WTC11 (cell line): ENCODE results near the gene STXBP6.

ENCODE experiments used
- ATF3 ChIP-seq: sonication (generic); formaldehyde crosslinking; conservative IDR thresholded peaks from 2 replicates; pipeline ENCODE4 v1.8.1; 2022; ENCODE audit warnings: mild to moderate bottlenecking, missing genetic modification reagents
- CTCF ChIP-seq: fragments of 200-600 bp; IDR thresholded peaks from 2 replicates; pipeline ENCODE4 v1.8.0; 2022; ENCODE audit warnings: antibody characterized with exemption
- KAT7 ChIP-seq: sonication (generic); formaldehyde crosslinking; IDR thresholded peaks from 2 replicates; pipeline ENCODE4 v1.8.1; 2023; ENCODE audit warnings: missing genetic modification reagents, mild to moderate bottlenecking, borderline replicate concordance
- RORB ChIP-seq: fragments of 250-450 bp; sonication (Bioruptor Pico); IDR thresholded peaks from 2 replicates; pipeline ENCODE4 v1.9.0; 2021; ENCODE audit warnings: mild to moderate bottlenecking
- SMAD3 ChIP-seq: sonication (generic); formaldehyde crosslinking; IDR thresholded peaks from 2 replicates; pipeline ENCODE4 v1.8.0; 2022; ENCODE audit warnings: missing genetic modification reagents, mild to moderate bottlenecking, borderline replicate concordance
- TCF7 ChIP-seq: sonication (generic); formaldehyde crosslinking; IDR thresholded peaks from 2 replicates; pipeline ENCODE4 v1.8.0; 2022; ENCODE audit warnings: mild to moderate bottlenecking, low read depth, missing genetic modification reagents, moderate library complexity

GRCh38 chr14:24817212-24818057, 232.5 kb downstream of the STXBP6 start:
- TF ChIP-seq RORB (CRISPR knock-in tag): no peak
- no peak for TF ChIP-seq CTCF
- no peak for TF ChIP-seq TCF7
- TF ChIP-seq KAT7 (CRISPR knock-in tag): no peak
- TF ChIP-seq ATF3 (CRISPR knock-in tag): no peak
- no peak for TF ChIP-seq SMAD3 (CRISPR knock-in tag)
